CD8-positive, alpha-beta memory T cell (primary cell): ENCODE results near the gene SEPTIN11. TPM values are rescaled to one million over a fixed set of nuclear protein-coding genes. Genes with fewer than 3 reads are reported as not detected.

ENCODE experiments used
- CTCF ChIA-PET: fragments of 350-600 bp; sonication (Branson Sonifier 250); formaldehyde crosslinking; loops from one replicate; lab custom pipeline; 2021; ENCODE audit warnings: antibody characterized with exemption; lab: Charles Lee
- POLR2A ChIA-PET: fragments of 350-600 bp; sonication (Branson Sonifier 250); formaldehyde crosslinking; loops from one replicate; lab custom pipeline; 2021; ENCODE audit warnings: antibody characterized with exemption; lab: Charles Lee
- DNase-seq, 5 donors: peaks; one replicate each; pipeline versions ENCODE4 v3.0.0 to v3.0.0-alpha.2; 2020 to 2022; ENCODE audit warnings: mixed read lengths in 1 of 5
- H3K27ac ChIP-seq: one replicate; pipeline ENCODE4 v1.7.0; 2013; ENCODE audit warnings: low read depth, mild to moderate bottlenecking, low read length, moderate library complexity
- H3K27me3 ChIP-seq: 2 replicates; pipeline ENCODE4 v1.7.0; 2013; ENCODE audit warnings: low read length, mild to moderate bottlenecking; ENCODE audit not compliant: insufficient read depth, poor library complexity, severe bottlenecking
- H3K36me3 ChIP-seq: 2 replicates; pipeline ENCODE4 v1.7.0; 2013; ENCODE audit warnings: mild to moderate bottlenecking, low read length, moderate library complexity; ENCODE audit not compliant: insufficient read depth
- H3K4me1 ChIP-seq: 2 replicates; pipeline ENCODE4 v1.7.0; 2013; ENCODE audit warnings: mild to moderate bottlenecking, low read length, moderate library complexity; ENCODE audit not compliant: insufficient read depth
- H3K4me3 ChIP-seq: 2 replicates; pipeline ENCODE4 v1.7.0; 2013; ENCODE audit warnings: mild to moderate bottlenecking, low read length
- H3K9me3 ChIP-seq: 2 replicates; pipeline ENCODE4 v1.7.0; 2013; ENCODE audit warnings: mild to moderate bottlenecking, low read length
- H3K27ac Mint-ChIP-seq, 8 donors: one replicate each; pipeline ENCODE4 v1.8.0; 2020 to 2021; ENCODE audit warnings: mixed read lengths in 8 of 8, mild to moderate bottlenecking in 6 of 8, inconsistent platforms in 3 of 8, moderate library complexity in 3 of 8
- H3K27me3 Mint-ChIP-seq, 2 donors: one replicate each; pipeline ENCODE4 v1.8.0; 2020 to 2021; ENCODE audit warnings: mixed read lengths in 2 of 2, mild to moderate bottlenecking in 1 of 2, moderate library complexity in 1 of 2
- H3K36me3 Mint-ChIP-seq, 3 donors: one replicate each; pipeline ENCODE4 v1.8.0; 2020 to 2021; ENCODE audit warnings: mixed read lengths in 3 of 3, inconsistent platforms in 1 of 3, mild to moderate bottlenecking in 1 of 3
- H3K4me1 Mint-ChIP-seq, 3 donors: one replicate each; pipeline ENCODE4 v1.8.0; 2020 to 2021; ENCODE audit warnings: mixed read lengths in 3 of 3, inconsistent platforms in 1 of 3, mild to moderate bottlenecking in 1 of 3
- H3K4me3 Mint-ChIP-seq, 7 donors: one replicate each; pipeline ENCODE4 v1.8.0; 2020 to 2021; ENCODE audit warnings: mixed read lengths in 7 of 7, mild to moderate bottlenecking in 6 of 7, moderate library complexity in 4 of 7, inconsistent platforms in 2 of 7
- H3K9me3 Mint-ChIP-seq, 5 donors: one replicate each; pipeline ENCODE4 v1.8.0; 2020 to 2022; ENCODE audit warnings: mixed read lengths in 5 of 5, mild to moderate bottlenecking in 3 of 5, moderate library complexity in 2 of 5, inconsistent platforms in 1 of 5
- polyA plus RNA-seq: library from polyadenylated mRNA; unstranded; fragments of 300-500 nt; fragmentation: Illumina TruSeq; gene quantifications from one replicate; pipeline ENCODE4 v1.2.3, GENCODE V29; 2021
- total RNA-seq, 2 experiments: library from RNA; stranded (reverse); gene quantifications; one replicate each; pipeline ENCODE4 v1.2.3, GENCODE V29; 2021

The SEPTIN11 gene
- total and polyA plus RNA-seq, 3 experiments from 2014 or later: 34.8 to 56.8 (median 54.3) TPM

- Mint-ChIP-seq H3K36me3 (peaks cover 8 to 28% (median 17%) of the 10 kb centered on the region in 3 donors), H3K4me3 (peak overlapping the region; percentile 5 to 81 (median 67)), H3K4me1 (peaks cover 44 to 65% (median 63%) of the 10 kb centered on the region in 3 donors), H3K27me3 (no peaks in the 10 kb centered on the region), H3K9me3 (peaks cover 0 to 2% (median 0%) of the 10 kb centered on the region in 5 donors), H3K27ac (peak overlapping the region; percentile 32 to 90 (median 85))
- Histone ChIP-seq H3K36me3 (no peaks in the 10 kb centered on the region), H3K4me1 (peaks cover 60% of the 10 kb centered on the region), H3K9me3 (no peaks in the 10 kb centered on the region), H3K4me3 (peak overlapping the region; percentile 50), H3K27me3 (no peaks in the 10 kb centered on the region), H3K27ac (no peak overlapping the region)
- DNase-seq: peak in 4 of 5 donors; percentile 37 to 84 (median 72)
- ChIA-PET CTCF (interaction anchor here (0.9 to 1.9 kb wide), 5 partner anchors 10 to 98 kb away, joined by 3 to 6 read pairs (median 3); no protein-coding TSS in a partner anchor), POLR2A (interaction anchor here (0.6 to 1.0 kb wide), 2 partner anchors 44 to 776 kb away, joined by 3 to 6 read pairs; partner anchors contain the start of gene SEPTIN11)
Observed at GRCh38 chr4:76993787-76994641, 44.5 kb downstream of the SEPTIN11 start.

GRCh38 chr4:76995776-76996175, 46.2 kb downstream of the SEPTIN11 start:
- no peak for DNase-seq
- H3K4me3 Mint-ChIP-seq: peak overlapping the region in 1 of 7 donors; percentile 20
- Histone ChIP-seq H3K9me3 (no peaks in the 10 kb centered on the region), H3K4me1 (peaks cover 44% of the 10 kb centered on the region), H3K27me3 (no peaks in the 10 kb centered on the region), H3K36me3 (no peaks in the 10 kb centered on the region), H3K4me3 (no peak overlapping the region), H3K27ac (no peak overlapping the region)
- H3K4me1 Mint-ChIP-seq: peaks cover 32 to 48% (median 45%) of the 10 kb centered on the region in 3 donors
- ChIA-PET POLR2A (interaction anchor here (0.5 kb wide), 1 partner anchor 29 kb away, joined by 3 read pairs; no protein-coding TSS in a partner anchor), CTCF (interaction anchor here (1.0 to 1.7 kb wide), 3 partner anchors 8 to 207 kb away, joined by 3 to 4 read pairs (median 3); no protein-coding TSS in a partner anchor)
- H3K27me3 Mint-ChIP-seq: no peaks in the 10 kb centered on the region
- no peaks in the 10 kb centered on the region for H3K9me3 Mint-ChIP-seq
- no peak overlapping the region for H3K27ac Mint-ChIP-seq
- peaks cover 8 to 42% (median 18%) of the 10 kb centered on the region in 3 donors for H3K36me3 Mint-ChIP-seq

- Mint-ChIP-seq H3K9me3 (no peaks in the 10 kb centered on the region), H3K27me3 (no peaks in the 10 kb centered on the region), H3K27ac (no peak overlapping the region), H3K36me3 (peaks cover 8 to 43% (median 18%) of the 10 kb centered on the region in 3 donors), H3K4me3 (no peak overlapping the region), H3K4me1 (peaks cover 27 to 41% (median 39%) of the 10 kb centered on the region in 3 donors)
- Histone ChIP-seq H3K27me3 (no peaks in the 10 kb centered on the region), H3K4me3 (no peak overlapping the region), H3K4me1 (peaks cover 38% of the 10 kb centered on the region), H3K27ac (no peak overlapping the region), H3K9me3 (no peaks in the 10 kb centered on the region), H3K36me3 (no peaks in the 10 kb centered on the region)
- DNase-seq: no peak
- ChIA-PET CTCF (interaction anchor here (1.2 kb wide), 1 partner anchor 207 kb away, joined by 3 read pairs; no protein-coding TSS in a partner anchor), POLR2A (no interaction called here)
Observed at GRCh38 chr4:76996445-76996844, 46.9 kb downstream of the SEPTIN11 start.

GRCh38 chr4:76997077-76997476, 47.5 kb downstream of the SEPTIN11 start:
- Mint-ChIP-seq H3K9me3 (no peaks in the 10 kb centered on the region), H3K27me3 (no peaks in the 10 kb centered on the region), H3K27ac (no peak overlapping the region), H3K36me3 (peaks cover 8 to 47% (median 18%) of the 10 kb centered on the region in 3 donors), H3K4me3 (no peak overlapping the region), H3K4me1 (peaks cover 25 to 37% (median 36%) of the 10 kb centered on the region in 3 donors)
- ChIA-PET CTCF (no interaction called here), POLR2A (no interaction called here)
- H3K9me3 ChIP-seq: no peaks in the 10 kb centered on the region
- no peak overlapping the region for H3K4me3 ChIP-seq
- H3K36me3 ChIP-seq: no peaks in the 10 kb centered on the region
- H3K27ac ChIP-seq: no peak overlapping the region
- no peaks in the 10 kb centered on the region for H3K27me3 ChIP-seq
- H3K4me1 ChIP-seq: peaks cover 32% of the 10 kb centered on the region
- DNase-seq: no peak

GRCh38 chr4:76997532-76997931, 48.0 kb downstream of the SEPTIN11 start:
- H3K9me3 ChIP-seq: no peaks in the 10 kb centered on the region
- H3K4me1 ChIP-seq: peaks cover 27% of the 10 kb centered on the region
- Mint-ChIP-seq H3K4me3 (no peak overlapping the region), H3K9me3 (no peaks in the 10 kb centered on the region), H3K36me3 (peaks cover 8 to 47% (median 18%) of the 10 kb centered on the region in 3 donors), H3K27ac (no peak overlapping the region), H3K27me3 (no peaks in the 10 kb centered on the region), H3K4me1 (peaks cover 23 to 36% (median 34%) of the 10 kb centered on the region in 3 donors)
- H3K27ac ChIP-seq: no peak overlapping the region
- DNase-seq: no peak
- CTCF ChIA-PET: no interaction called here
- H3K4me3 ChIP-seq: no peak overlapping the region
- H3K36me3 ChIP-seq: no peaks in the 10 kb centered on the region
- POLR2A ChIA-PET: no interaction called here
- no peaks in the 10 kb centered on the region for H3K27me3 ChIP-seq

GRCh38 chr4:76998251-76998901, 48.8 kb downstream of the SEPTIN11 start:
- no peaks in the 10 kb centered on the region for H3K9me3 Mint-ChIP-seq
- H3K4me1 Mint-ChIP-seq: peaks cover 14 to 32% (median 25%) of the 10 kb centered on the region in 3 donors
- no peak overlapping the region for H3K27ac Mint-ChIP-seq
- peaks cover 15 to 47% (median 18%) of the 10 kb centered on the region in 3 donors for H3K36me3 Mint-ChIP-seq
- H3K4me1 ChIP-seq: peaks cover 19% of the 10 kb centered on the region
- no peak overlapping the region for H3K27ac ChIP-seq
- H3K4me3 ChIP-seq: no peak overlapping the region
- DNase-seq: no peak
- ChIA-PET POLR2A (no interaction called here), CTCF (no interaction called here)
- no peaks in the 10 kb centered on the region for H3K9me3 ChIP-seq
- H3K36me3 ChIP-seq: no peaks in the 10 kb centered on the region
- no peaks in the 10 kb centered on the region for H3K27me3 ChIP-seq
- no peak overlapping the region for H3K4me3 Mint-ChIP-seq
- H3K27me3 Mint-ChIP-seq: no peaks in the 10 kb centered on the region
